B cell (primary cell): ENCODE data around the gene LDHAL6B.

ENCODE experiments used
- CTCF ChIP-seq: fragments of 200-600 bp; IDR thresholded peaks from one replicate; pipeline ENCODE4 v1.8.0; 2022; ENCODE audit warnings: antibody characterized with exemption, mild to moderate bottlenecking
- EZH2 ChIP-seq: IDR thresholded peaks from 2 replicates; pipeline ENCODE4 v1.6.1; 2012; ENCODE audit warnings: borderline replicate concordance, low read depth, mild to moderate bottlenecking, moderate library complexity, low read length; ENCODE audit not compliant: insufficient read depth, poor library complexity, severe bottlenecking

- TF ChIP-seq CTCF (no peak), EZH2 (no peak)
These were observed 23.9 kb downstream of the LDHAL6B start for GRCh38 chr15:59230531-59231055.
